ENCODE data around the gene SDE2.
"Not testable (repeated sequence)": the region's sequence is repeated elsewhere in the genome, so short reads cannot be mapped to it uniquely, and the experiment has no call there.

The SDE2 gene

DNA sequence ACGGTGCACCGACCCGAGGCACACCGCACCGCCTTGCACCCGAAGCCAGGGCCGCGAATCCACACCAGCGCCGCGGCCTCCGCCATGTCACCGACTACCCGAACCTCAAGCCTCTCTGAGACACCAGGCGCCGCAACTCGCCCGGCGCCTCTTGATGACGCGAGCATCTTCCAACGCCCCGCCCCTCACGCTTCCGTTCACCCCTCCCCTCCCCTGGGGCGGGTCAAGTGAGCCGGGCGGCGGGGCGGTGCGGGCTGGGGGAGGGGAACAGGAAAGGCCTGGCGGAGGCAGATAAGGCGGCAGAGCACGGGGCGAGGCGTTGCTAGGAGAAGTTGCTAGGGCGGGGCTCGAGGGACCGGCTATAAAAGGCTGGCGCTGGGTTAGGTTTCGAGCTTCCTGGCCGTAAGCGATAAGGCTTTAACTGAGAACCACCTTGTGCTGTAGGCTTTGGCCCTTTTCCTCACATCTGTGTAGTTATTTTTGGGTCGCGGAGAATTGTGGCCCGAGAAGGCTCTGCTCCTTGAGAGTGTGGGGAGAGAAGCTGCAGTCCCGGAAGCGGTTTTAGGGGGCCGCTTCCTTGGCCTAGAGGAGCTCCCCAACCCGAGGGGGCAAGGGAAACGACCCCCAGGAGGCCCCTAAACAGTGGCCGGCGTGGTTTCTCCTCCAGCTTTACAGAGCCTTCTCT, at the start of gene SDE2:
Gene SDE2, minus strand, starts transcription at position 117 of the 685 bp plus-strand sequence. Its CDS starts 31 bp downstream, at position 86.
- DNase-seq, result peak; percentile 99 to 100

DNA sequence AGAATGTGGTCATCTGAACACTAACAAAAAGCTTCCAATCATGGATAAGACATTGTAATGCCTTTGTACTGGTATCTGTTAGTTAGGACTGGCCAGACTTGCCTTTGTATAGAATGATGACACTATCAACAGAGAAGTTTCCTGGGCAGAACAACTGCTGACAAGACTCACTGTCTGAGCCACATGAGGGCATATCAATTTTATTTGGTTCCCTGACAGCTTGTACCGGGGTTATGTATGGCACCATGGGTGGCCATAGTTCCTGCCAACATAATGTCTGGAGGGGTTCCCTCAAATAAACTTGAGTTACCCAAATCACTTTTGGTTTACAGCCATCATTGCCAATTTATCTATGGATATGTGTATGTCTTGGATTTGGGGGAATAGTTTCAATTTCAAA, 49.7 kb upstream of the SDE2 start:
- no peak for DNase-seq

DNA sequence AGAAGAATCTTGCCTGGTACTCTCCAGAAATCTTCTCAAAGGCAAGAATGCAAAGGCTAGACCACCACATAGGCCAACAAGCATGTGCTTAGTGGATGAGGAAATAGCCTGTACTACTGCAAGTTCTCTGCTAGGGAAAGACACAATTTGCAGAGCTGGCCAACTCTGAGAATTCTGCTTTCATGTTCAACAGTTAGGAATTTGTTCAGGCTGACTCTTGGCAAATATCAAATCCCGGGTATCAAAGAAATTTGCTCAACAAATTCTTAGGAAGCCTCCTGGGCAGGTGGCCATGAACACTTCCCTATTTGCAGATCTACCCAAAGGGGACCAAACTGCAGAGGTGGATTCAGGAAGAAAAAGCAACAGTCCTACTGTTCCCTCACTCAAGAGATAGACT, 48.4 kb upstream of the SDE2 start:
- DNase-seq, result no peak

DNA sequence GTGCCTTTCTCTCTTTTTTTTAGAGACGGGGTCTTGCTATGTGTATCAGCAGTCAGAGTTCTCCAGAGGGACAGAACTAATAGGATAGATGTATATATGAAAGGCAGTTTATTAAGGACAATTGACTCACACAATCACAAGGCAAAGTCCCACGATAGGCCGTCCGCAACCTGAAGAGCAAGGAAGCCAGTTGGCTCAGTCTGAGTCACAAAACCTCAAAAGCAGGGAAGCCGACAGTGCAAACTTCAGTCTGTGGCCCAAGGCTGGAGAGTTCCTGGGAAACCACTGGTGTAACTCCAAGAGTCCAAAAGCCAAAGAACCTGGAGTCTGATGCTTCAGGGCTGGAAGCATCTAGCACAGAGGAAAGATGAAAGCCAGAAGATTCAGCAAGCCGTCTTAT, 47.1 kb upstream of the SDE2 start:
- no peak for DNase-seq

DNA sequence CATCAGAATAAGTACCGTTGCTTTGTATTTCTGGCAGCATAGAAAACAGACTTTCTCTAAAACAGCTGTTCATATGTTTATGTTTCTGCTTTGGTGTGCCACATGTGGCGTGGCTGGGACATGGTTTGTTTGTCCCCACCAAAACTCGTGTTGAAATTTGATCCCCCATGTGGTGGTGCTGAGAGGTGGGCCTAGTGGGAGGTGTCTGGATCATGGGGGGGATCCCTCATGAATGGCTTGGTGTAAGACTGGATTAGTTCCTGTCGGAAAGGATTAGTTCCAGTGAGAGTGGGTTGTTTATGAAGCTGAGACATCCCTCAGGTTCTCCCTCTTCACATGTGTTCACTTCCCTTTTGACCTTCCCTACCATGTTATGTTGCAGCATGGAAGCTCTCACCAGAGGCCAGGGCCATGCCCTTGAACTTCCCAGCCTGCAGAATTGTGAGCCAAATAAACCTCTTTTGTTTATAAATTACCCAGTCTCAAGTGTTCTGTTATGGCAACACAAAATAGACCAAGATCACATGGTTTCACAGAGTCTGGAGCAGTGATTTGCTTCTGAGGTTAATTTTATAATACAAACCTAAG, 45.5 kb upstream of the SDE2 start:
- no peak for DNase-seq

DNA sequence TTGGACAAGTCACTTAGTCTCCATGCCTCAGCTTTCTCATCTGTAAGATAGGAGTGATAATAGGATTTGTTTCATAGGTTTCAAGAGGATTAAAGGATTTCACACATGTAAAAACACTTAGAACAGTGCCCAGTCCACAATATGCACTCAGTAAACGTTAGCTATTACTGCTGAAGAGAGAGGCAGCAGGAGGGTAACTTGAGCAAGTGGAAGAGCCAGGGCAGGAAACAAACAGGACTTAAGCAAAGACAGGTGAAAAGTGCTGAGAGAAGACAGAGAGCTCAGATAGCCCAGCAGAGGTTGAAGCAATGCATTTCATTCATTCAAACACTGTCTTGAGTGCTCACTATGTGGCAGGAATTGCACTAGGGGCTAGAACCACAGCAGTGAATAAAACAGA, 42.3 kb upstream of the SDE2 start:
- DNase-seq, result no peak

DNA sequence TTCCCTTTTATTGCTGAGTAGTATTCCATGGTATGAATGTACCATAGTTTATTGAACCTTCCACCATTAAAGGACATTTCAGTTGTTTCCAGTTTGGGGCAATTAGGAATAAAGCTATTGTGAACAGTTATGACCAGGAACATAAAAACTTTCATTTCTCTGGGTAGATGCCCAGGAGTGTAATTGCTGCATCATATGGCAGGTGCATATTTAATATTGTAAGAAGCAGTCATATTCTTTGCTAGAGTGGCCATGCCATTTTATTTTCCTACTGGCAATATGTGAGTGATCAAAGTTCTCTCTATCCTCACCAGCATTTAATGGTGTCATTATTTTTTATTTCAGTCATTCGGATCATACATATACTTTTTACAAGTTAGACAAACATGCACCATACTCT, 39.5 kb upstream of the SDE2 start:
- DNase-seq, result no peak

DNA sequence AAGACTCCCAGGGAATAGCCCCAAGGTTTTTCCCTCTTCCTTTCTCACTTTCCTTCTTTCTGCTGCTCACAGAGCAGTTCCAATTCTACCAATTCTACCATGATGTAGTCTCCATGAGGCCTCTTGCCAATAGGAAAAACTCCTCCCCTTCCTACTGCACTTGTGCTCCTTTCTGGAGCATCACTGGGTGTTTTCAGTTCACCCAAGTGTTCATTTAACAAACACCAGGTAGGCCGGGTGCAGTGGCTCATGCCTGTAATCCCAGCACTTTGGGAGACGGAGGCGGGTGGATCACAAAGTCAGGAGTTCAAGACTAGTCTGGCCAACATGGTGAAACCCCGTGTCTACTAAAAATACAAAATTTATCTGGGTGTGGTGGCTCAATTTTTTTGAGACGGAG, 36.8 kb upstream of the SDE2 start:
- no peak for DNase-seq

DNA sequence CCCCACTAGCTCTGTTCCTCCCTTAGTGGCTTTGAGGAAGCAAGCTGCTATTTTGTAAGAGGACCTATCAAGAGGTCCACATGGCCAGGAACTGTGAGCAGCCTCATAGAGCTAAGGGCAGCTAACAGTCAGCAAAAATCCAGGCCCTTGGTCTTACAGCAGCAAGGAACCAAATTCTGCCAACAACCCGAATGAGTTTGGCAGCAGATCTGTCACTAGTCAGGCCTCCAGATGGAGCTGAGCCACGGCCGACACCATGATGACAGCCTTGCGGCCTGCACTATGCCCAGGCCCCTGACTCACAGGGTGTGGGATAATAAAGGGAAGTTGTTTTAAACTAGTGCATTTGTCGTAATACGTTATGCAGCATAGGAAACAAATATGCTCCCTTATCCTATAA, 35.3 kb upstream of the SDE2 start:
- DNase-seq, result no peak

DNA sequence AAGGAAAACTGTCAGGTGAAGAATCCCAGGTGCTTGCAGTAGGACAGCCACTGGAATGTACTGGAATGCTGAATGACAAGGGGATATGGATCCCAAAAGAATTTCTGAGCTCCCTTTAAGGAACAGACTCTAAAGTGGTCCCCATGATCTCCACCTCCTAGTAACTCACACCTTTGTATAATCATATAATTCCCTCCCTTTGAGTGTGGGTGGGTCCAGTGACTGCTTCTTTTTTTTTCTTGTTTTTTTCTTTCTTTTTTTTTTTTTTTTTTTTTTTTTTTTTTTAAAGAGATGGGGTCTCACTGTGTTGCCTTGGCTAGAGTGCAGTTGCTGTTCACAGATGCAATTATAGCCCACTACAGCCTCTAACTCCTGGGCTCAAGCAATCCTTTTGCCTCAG, 34.8 kb upstream of the SDE2 start:
- no peak for DNase-seq

DNA sequence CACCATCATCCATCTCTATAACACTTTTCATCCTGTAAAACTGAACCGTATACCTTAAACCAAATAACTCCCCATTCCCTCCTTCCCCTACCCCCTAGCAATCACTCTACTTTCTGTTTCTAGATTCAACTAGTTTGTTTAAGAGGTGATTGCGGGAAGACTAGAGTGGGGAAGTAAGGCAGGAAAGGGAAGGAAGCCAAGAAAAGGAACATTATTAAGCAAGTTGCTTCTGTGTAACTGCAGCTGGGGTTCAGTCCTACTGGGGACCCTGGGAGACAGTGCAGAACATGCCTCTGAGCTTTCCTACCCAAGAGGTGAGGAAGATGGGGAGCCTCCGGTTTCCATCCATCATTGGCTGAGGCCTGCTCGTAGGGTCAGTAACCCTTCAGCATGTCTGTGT, 34.4 kb upstream of the SDE2 start:
- DNase-seq, result no peak

DNA sequence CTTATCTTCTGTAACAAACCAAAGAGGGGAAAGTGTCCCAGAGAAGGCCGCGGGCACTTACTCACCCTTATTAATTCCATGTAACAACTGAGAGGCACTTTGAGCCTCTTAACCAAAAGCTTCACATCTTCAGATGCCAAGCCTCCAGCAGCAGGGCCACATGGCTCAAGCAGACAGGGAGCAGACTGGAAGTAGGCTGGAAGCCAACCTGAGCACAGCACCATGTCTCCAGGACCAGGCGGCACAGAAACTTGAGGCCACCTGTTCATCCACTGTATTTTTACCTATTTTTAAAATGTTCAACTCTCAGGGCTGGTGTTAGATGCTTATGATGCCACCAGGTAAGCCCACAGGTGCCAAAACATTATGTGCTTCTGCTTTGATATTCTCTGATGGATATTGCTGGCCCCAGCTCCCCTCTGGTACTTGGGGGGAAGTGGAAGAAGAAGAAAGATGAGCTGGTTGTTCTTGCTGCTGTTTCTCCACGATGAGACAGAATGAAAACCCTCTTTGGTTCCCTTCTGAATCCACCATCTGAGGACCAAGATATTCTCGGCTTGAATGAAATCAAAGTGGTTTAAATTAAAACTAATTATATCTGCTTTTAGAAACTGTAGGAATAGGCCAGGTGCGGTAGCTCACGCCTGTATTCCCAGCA, 30.6 kb upstream of the SDE2 start:
- no peak for DNase-seq

DNA sequence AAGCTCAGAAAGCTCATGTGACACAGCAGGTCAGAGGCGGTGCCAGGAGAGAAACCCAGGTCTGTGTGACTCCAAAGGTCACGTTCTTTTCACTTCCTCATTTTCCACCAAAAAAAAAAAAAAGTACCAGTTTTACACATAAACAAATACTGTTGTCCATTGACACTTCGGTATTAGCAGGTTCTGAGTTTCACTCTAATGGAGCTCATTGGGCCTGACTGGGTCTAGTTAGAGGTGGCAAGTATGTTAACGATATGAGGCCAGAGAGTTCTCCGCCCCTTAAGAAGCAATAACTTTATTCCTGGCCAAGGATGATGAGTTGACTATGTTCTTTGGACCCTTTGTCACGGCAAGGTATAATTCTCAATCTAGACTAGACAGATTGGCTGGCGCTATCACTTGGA, 30.0 kb upstream of the SDE2 start:
- no peak for DNase-seq

DNA sequence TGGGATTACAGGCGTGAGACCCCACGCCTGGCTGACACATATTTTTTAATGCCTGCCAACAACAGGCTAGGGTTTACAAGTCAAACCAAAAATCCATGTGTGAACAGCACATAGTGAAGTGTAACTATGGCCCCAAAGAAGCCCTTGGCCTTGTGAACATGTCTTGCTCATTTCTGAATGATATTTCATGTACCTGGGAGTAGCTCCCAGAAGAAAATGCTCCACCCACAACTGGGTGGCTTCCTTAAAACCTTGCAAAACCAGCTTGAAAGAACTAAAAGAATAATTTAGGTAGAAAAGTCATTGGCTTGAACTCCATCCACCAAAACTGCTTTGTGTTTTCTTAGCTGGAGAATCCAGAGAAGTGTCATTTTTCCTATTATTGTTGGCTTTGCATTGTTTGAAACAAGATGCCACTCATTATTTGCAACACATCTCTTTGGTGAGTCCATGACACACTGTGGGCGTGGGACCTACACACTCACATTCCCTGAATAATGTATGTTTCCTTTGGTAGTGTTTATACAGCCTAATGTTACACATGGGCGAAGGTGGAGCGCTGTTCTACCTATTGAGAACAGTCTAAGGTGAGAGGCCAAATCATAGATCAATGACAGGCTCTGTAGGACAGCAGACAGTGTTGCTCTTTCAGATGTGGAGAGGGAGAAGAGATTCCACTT, 28.5 kb upstream of the SDE2 start:
- DNase-seq, result no peak

DNA sequence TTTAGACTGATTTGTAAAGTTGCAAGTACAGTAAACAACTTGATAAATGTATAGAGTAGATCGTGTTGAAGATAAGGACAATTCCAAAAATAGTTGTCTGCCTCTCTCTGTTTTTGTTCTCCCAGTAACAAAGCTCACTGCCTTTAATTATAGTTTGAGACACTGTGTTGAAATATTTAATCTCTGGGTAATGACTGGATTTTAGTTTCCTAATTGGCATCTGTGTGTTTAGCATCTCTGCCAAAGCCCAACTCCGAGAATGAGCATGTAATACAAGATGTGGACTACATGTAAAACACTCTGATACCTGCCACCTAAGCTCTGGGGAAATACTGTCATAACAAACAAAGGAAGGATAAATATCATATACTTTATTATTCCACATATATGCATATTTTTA, 27.7 kb upstream of the SDE2 start:
- peak in 1 of 2 experiments; percentile 42 for DNase-seq

DNA sequence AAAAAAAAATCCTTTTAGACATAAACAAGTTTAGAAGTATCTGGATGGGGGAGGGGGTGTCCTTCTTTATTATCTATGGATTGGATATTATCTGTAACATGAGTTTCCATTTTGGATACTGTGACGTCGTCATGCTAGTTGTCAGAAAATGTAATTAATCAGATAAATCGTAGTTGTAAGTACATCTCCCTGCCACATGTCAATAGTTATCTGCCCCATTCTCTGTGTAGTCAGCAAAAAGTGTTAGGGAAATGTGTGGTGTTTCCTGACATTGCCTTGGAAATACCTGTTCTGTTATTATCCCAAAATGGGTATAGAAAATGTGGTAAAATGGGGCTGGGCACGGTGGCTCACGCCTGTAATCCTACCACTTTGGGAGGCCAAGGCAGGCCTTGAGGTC, 24.6 kb upstream of the SDE2 start:
- DNase-seq, result no peak

DNA sequence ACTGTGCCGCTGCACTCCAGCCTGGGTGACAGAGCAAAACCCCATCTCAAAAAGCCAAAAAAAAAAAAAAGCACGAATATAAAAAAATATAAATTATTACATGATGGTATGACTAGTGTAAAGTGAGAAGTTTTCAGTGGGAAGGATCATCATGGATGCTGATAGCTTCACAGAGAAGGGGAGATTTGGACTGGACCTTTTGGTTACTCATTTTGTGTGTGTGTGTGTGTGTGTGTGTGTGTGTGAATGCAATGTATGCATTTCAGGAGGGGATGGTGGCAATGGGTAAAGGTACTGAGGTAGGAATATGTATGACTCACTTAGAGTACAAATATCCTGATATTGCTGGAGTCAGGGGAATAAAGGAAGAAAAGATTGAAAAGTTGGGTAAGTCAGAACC, 22.7 kb upstream of the SDE2 start:
- no peak for DNase-seq

DNA sequence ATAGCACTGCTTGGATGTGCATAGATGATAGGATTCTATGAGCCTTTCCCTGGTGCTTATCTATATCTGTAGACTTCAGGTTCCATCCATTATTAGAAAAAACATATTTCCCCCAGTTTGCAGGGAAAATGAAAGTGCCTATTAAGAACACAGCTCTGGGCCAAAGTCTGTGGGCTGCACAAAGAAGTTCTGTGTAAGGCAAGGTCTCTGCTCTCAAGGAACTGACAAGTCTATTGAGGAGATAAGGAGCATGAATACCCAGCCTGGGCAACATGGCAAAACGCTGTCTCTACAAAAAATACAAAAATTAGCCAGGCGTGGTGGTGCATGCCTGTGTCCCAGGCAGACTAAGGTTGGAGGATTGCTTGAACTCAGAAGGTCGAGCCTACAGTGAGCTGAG, 22.3 kb upstream of the SDE2 start:
- DNase-seq, result no peak

DNA sequence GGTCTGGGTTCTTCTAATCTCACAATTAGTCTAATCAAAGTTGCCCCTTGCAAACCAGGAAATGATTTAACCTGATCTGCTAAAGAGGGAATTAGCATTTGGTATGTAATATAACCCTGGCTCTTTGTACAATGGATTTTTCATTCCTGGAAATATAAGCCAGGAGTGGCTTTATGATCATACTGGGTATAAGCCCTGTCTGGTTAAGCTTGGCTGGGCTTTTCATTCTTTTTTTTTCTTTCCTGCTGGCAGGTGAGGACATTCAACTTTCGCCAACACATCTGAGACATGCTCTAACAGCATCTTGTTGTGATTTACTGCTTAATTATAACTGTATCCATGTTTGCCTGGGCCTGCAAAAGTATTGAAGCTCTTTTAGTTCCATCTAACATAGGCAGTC, 20.4 kb upstream of the SDE2 start:
- DNase-seq, result peak in 1 of 2 experiments; percentile 45

DNA sequence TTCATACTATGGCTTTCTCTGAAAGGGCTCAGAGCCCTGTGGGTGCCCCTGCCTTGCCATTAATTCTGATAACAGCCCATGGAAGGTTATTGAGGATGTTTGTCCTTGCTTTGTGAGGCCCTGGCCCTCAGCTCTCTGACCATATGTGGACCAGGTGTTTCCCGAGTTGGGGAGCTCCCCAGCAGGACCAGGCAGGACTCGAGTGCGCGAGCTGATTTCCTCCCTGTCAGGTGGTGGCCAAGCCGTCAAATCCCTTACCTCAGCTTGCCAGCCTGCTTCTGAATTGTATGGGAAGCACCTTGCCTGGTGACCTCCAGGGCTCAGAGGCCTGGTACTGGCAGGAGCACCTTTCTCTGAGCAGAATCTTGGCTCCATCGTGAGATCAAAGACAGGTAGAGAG, 17.9 kb upstream of the SDE2 start:
- DNase-seq, result no peak

DNA sequence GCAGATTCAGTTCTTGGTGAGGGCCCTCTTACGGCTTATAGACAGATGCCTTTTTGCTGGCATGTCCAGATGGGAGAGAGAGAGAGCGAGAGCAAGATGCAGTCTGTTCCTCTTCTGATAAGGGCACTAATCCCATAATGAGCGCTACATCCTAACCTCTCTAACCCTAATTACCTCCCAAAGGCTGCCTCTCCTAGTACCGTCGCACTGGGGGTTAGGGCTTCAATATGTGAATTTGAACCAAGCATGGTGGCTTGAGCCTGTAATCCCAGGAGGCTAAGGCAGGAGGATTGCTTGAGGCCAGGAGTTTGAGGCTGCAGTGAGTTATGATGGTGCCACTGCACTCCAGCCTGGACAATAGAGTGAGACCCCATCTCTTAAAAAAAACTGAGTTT, 10.5 kb upstream of the SDE2 start:
- no peak for DNase-seq

DNA sequence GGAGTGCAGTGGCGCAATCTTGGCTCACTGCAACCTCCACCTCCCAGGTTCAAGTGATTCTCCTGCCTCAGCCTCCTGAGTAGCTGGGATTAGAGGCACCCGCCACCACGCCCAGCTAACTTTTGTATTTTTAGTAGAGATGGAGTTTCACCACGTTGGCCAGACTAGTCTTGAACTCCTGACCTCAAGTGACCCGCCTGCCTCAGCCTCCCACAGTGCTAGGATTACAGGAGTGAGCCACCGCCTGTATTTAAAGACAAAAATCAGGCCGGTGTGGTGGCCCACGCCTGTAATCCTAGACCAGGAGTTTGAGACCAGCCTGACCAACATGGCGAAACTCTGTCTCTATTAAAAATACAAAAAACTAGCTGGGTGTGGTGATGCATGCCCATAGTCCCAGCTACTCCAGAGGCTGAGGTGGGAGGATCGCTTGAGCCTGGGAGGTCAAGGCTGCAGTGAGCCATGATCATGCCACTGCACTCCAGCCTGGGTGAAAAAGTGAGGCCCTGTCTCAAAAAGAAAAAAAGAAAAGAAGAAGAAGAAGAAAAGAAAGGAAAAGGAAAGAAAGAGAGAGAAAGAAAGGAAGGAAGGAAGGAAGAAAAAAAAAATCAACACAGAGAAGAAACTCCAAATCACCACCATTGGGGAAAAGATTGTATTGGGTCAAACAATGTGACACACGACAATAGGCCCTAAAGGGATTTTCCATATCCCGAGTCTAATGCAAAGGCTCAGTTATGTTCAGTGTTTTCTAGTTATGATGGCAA, 8.2 kb upstream of the SDE2 start:
- DNase-seq, result not testable (repeated sequence)

DNA sequence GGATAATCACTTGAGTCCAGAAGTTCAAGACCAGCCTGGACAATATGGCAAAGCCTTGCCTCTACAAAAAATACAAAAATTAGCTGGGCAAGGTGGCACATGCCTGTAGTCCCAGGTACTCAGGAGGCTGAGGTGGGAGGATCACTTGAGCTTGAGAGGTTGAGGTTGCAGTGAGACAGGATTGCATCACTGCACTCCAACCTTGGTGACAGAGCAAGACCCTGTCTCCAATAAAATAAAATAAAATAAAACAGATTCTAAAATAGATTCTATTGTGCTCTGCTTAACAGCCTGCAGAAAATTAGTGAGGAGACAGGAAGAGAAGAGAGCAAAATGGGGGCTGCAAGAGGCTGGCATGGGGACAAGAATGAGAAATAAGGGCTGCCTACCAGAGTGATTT, 7.5 kb upstream of the SDE2 start:
- no peak for DNase-seq
